ENCODE data around the gene TIGD7.
A peak's percentile ranks its signal among the peaks of the same experiment; 100 is the strongest.
"Not testable (repeated sequence)": the region's sequence is repeated elsewhere in the genome, so short reads cannot be mapped to it uniquely, and the experiment has no call there.

TIGD7 gene

DNA sequence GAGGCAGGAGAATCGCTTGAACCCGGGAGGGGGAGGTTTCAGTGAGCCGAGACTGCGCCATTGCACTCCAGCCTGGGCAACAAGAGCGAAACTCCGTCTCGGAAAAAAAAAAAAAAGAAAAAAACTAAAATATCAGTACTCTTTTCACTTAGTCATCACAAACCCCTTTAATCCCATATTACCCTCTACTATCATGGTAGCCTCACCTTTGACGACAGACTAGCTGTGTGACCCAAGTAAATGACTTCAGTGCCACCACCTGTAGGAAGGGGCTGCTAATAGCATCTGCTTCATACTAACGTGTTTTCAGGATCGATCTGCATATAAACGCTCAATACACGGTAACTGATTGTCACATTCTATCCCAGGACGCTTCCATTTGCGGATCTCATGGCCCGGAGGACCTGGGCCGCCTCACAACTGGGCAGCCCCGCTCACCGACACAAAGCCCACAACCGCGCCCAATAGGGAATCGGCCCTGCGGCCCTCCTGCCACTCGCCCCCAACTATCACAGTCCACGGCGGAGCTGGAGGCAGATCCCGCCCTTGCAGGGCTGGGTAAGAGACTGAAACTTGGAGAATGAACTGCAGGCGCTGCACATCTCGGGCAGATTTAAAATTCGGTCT, 23.0 kb downstream of the TIGD7 start:
- peak; percentile 91 for DNase-seq

DNA sequence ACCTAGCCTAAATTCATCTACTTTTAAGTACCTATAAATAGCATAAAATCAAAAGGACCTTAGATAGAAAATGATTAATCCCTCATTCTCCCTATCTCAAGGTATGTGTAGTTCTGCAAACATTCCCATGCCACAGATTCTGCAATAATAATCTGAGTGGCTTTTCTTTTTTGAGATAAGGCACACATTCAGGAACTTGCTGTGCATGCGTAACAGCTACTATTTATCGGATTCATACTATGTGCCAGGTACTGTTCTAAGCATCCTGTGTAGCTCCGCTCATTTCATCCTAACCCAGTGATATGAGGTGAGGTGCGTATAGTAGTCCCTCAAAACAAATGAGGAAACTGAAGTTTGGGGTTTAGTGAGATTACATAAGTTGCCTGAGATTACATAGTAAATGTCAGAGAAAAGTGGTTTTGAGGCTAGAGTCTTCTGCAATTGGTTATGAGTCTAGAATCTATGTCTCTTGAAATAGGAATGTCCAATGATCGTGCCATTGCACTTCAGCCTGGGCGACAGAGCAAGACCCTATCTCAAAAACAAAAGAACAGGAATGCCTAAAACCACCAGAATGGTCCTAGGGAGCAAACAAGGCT, 23.9 kb downstream of the TIGD7 start:
- no peak for DNase-seq

DNA sequence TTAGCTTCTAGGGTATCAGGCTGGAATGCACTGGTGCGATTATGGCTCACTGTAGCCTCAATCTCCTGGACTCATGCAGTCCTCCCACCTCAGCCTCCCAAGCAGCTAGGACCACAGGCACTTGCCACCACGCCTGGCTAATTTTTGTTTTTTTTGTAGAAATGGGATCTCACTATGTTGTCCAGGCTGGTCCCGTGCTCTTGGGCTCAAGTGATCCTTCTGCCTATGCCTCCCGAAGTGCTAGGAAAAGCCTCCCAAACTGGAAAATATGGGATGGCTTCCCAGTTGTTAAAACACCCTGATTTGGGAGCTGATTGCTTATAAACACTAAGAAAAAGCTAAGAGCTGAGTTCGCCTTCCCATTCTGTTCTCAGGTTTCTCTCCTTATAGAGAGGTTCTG, 28.6 kb downstream of the TIGD7 start:
- no peak for DNase-seq

DNA sequence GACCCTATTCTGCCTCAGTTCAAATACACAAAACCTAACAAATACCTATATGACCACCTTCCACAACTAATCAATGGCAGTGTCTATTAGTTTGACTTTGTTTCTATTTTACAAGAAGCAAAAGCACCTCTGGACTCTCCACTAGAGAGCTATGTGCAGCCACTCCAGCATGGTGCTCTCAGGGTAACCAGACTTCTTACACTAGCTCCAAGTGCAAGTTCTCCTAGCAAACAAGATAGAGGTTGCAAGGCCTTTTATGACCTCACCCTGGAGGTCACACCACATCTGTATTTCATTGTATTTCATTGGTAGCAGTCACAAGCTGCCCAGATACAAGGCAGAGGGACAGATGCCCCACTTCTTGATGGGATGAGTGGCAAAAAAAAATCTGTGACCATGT, 30.3 kb downstream of the TIGD7 start:
- no peak for DNase-seq

DNA sequence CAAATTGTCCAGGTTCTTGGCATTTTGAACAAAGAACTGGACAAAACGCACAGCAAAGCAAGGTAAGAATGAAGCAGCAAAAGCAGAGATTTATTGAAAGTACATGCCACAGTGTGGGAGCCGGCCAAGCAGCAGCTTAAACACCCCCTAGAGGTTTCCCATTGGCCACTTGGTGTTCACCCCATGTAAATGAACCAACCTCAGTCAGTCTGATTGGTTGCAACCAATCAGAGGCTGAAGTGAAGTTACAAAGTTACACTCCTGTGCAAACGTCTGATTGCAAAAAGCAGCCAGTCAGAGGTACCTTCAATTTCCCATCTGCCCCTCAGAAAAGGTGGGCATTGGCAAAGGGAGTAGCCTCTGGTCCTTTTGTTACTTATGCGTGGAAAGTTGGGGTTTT, 30.7 kb downstream of the TIGD7 start:
- no peak for DNase-seq

DNA sequence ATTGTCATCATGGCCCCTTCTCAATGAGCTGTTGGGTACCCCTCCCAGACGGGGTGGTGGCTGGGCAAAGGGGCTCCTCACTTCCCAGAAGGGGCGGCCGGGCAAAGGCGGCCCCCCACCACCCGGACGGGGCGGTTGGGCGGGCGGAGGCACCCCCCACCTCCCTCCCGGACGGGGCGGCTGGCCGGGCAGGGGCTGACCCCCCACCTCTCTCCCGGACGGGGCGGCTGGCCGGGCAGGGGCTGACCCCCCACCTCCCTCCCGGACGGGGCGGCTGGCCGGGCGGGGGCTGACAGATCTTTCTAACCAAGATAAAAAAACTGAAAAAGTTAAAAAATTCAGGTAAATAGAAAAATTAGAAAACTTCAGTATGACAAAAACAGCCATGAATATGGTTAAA, 33.9 kb downstream of the TIGD7 start:
- DNase-seq = not testable (repeated sequence)

DNA sequence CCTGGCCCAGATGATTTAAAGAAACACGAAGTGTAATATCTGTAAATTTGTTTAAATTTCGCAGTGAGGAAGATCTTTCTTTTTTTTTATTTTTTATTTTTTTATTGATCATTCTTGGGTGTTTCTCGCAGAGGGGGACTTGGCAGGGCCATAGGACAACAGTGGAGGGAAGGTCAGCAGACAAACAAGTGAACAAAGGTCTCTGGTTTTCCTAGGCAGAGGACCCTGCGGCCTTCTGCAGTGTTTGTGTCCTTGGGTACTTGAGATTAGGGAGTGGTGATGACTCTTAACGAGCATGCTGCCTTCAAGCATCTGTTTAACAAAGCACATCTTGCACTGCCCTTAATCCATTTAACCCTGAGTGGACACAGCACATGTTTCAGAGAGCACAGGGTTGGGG, 34.5 kb downstream of the TIGD7 start:
- DNase-seq = not testable (repeated sequence)

DNA sequence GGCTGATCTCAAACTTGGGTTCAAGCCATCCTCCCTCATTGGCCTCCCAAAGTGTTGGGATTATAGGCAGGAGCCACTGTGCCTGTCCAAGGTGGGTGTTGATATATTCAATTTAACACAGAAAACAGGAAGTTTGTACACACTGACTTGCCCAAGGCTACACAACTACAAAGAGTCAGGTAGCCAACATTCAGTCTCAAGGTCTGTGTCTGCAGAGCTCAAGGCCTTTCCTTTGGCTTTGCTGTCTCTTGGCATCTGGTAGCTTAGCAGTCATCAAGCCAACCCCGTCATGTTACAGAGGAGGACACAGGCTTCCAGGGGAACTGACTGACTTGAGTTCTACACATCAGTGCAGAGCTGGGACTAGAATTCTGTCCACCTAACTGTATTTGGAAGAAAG, 36.9 kb downstream of the TIGD7 start:
- DNase-seq = no peak

DNA sequence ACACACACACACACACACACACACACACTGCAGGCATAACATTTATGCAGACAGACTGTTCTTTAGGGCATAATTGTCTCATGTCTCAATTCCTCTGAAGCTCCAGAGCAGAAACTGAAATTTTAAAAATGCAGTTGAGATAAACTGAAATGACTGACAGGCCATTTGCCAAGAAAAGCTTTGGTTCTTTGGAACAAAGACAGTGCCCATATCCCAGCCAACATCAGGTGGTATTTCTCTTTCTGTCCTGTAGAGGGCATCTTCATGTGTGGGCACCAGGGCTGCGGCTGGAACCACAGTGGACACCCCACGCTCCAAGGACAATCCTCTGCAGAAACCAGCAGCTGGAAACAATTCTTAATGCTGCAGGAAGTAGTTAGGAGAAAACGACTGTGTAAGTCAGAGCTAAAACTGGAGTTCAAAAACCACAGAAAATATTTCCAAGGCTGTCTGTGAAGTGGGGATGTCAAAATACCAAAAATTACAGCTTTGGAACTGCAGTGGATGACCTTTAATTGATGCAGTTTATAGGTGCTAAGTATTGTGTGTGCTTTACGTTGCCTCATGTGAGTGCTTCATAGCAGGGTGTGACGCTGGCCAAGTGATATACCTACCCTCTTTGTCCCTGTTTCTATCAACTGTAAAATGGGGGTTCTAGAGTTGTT, 38.2 kb downstream of the TIGD7 start:
- peak; percentile 62 for DNase-seq

DNA sequence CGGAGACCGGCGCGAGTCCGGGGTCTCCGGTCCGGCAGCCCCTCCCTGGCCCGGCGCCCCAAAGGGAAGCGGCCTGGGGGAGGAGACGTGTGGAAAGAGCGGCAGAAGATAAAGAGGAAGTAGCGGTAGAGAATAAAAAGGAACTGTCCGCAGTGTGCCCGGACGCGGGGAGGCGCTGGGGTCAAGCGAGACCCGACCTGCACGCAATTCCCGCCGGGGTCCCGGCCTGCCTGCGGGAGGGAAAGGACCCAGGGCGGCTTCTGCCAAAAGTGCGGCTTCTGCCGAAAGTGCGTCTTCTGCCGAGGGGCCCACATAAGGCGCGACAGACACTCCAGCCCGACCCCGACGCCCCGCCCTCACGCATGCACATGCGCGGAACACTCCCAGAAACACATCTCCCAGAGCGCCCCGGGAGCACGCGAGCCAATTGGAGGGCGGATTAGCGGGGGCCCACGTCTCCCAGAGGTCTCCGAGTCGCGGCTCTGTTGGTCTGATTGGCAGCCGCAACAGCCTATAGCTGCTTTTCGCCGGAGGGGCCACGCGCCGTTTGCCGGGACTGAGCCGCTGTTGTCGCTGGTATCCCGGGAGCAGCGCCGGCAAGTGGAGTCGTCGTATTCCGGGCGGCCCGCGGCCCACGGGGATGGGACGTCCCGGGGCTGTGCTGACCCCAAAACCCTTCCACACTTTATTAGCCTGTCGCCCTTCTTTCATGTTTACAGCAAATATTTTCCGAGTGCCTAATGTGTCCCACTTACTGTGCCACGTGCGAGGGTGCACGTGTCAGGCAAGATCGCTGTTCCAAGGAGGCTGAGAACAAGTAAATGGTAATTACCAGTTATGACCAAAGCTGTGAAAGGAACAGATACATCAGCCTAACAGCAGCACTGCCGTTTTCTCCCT, 40.8 kb downstream of the TIGD7 start:
- DNase-seq = peak; percentile 99

DNA sequence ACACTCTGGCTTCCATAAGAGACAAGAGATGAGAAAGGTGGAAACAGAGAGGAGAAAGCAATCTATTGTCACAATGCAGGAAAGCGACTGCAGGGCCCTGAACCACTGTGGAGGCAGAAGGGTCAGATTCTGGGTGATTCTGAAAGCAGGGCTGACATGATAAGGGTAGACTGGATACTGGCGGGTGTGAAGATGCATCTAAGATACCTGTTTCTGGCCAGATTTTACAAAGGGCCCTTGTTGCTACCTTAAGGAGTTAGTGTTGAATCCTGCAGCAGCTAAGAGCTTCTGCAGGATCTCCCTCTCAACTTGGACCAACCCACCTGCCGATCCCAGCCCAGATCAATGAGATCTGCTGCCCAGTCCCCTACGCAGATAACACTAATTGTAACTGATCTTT, 42.7 kb downstream of the TIGD7 start:
- DNase-seq = no peak

DNA sequence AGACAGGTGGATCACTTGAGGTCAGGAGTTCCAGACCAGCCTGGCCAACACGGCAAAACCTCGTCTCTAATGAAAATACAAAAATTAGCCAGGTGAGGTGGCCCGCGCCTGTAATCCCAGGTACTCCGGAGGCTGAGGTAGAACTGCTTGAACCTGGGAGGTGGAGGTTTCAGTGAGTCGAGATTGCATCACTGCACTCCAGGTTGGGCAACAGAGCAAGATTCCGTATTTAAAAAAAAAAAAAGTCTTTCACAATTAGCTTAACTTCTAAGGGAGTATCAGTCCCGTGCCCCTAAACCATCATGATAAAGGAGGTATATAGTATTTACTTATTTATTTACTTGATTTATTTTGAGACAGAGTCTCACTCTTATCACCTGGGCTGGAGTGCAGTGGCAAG, 45.4 kb downstream of the TIGD7 start:
- no peak for DNase-seq

DNA sequence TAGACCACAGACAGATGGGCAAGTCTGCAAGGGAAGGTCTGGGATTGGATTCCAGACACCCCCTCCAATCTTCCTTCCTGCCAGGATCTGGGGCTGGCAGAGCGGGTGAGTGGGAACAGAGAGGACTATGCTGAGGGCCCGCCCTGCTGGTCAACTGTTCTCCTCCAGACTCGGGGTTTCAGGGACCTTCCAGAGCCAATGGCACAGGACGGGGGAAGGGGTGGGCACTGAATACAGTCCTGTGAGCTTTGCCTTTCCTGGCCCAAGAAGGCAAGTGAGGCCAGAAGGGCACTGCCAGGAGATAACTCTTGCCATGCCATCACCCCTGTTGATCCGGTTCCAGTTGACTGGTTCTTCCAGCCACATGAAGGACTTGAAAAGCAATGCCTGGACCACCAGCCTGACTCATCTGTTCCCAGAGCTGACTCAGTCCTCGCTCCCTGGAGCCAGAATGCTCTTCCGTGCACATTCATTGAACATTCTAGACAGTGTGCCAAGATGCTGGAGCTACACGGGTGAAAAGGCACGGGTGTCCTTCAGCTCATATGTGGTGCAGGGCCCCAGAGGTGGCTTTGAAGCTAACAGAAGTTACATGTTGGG, 48.3 kb downstream of the TIGD7 start:
- no peak for DNase-seq

DNA sequence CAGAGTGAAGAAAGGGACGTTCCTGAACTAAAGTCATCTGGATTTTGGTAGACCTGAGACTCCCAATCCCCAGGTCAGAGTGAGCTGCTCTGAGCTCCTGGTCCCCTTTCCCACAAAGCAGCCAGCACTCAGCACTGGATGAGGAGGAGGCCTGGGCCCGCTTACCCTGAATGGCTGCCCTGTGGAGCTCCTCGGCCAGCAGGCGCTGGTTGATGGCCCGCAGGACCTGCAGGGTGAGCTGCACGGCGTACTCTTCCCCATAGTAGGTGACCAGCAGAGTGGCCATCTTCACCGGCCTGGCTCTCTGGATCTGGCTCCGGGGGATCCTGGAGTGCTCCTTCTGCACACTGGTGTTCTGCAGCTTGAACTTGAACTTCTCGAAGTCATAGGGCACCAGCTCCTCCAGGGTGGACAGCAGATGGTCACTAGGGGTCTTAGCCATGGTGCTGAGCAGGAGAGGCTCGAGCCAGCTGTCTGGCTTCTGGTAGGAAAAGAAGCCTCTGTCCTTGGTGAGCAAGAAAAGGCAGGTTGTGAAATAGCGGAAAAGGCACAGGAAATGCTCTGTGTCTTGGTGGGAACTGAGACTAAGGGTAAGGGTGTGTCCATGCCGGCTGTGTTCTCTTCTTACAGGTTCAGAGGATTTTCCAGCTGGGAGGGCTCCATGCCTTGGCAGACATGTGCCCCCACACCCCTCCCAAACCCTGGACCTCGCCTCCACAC, 48.9 kb downstream of the TIGD7 start, which contains the start of gene MEFV:
MEFV (minus strand) TSS at position 488 of the 720 bp plus-strand sequence; CDS start at position 442, 46 bp downstream.
- DNase-seq = no peak

DNA sequence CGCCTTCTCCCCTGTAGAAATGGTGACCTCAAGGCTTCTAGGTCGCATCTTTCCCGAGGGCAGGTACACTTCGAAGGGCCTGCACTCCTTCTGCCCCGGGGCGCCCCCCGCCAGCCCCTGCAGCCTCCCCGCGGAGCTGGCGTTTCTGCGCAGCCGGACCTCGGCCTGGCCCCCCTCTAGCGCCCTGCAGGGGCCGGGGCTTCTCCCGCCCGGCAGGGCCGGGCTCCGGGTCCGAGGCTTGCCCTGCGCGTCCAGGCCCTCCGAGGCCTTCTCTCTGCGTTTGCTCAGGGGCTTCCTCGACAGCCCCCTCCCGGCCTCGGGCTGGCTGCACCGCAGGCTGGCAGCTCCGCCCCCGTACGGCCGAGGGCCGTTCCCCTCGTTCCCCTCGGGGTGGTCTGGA, 50.9 kb downstream of the TIGD7 start:
- no peak for DNase-seq

DNA sequence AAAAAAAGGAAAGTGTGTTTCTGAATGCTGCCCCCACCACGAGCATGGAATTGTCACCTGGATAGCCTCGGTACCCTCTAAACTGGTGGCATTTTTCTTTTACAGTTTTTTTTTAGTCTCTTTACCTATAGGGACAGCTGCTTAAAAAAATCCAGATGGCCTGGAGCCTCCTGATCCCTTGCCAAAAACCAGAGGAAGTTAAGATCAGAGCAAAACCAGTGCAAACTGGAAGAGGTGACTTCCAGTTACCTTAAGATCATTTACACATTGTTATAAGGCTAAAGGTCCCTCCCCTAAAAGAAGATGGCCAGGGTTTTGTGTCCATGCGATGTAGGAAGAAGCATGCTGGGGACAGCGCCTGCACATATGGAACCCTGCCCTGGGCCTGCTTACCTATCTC, 52.3 kb downstream of the TIGD7 start:
- no peak for DNase-seq

DNA sequence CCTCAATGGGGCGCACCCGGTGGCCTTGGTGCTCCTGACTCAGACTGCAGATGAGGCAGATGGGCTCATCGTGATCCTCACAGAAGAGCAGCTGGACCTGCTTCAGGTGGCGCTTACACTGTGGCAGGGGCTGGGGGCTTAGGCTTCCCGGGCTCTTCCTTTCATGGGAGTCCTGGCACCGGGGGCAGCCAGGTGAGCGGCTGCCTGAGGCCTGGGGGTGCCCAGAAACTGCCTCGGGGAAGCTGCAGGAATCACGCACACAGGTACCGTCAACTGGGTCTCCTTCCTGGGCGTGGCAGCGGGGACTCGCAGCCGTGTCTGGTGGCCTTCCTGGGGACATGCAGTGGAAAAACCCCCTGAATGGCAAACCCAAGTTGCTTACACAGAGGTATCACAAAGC, 55.8 kb downstream of the TIGD7 start:
- no peak for DNase-seq

DNA sequence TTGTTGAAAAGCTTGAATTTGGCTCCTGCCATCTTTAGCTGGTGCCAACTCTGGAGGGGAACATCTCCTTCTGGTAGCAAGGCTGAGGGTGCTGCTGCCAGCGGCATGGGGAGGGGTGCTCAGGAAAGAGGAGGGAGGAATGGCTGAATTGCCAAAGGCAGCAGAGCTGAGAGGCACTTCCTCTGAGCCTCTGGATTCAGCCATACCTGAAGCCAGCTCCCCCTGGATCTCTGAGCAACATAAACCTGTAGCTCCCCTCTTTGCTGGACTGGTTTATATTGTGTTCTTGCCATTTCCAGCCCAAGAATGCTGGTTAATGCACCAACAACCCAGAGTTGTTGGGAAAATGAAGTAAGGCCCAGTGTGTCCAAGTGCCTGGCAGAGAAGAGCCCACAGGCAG, 56.2 kb downstream of the TIGD7 start:
- no peak for DNase-seq
